Measurements from ENCODE around the gene TMEM39B.

The TMEM39B gene

GRCh38 chr1:32151319-32151787 is 78.6 kb downstream of the TMEM39B start:
- in situ Hi-C loops (cut with MboI; ENCODE audit: low sequenced_read_pairs): no loop called here

Measured in HL-60/S4 treated with phorbol 12-myristate 13-acetate at 8.2 ng/mL for 4 days and 3 days (cell line).